Measurements from ENCODE around the gene TRIM34. TPM values are rescaled to one million over a fixed set of nuclear protein-coding genes. Genes with fewer than 3 reads are reported as not detected.
"Not testable (repeated sequence)": the region's sequence is repeated elsewhere in the genome, so short reads cannot be mapped to it uniquely, and the experiment has no call there.

TRIM34 gene
- total RNA-seq, 4 donors from 2014 or later = 1.5 to 9.8 (median 7.1) TPM

GRCh38 chr11:5666402-5666793, 41.6 kb downstream of the TRIM34 start:
- no peak overlapping the region for H3K4me3 ChIP-seq
- no peaks in the 10 kb centered on the region for H3K27me3 ChIP-seq
- intact Hi-C loops (cut with DNase I; ENCODE audit: low total_unique reads) (no loop called here), in situ Hi-C loops (cut with MboI; ENCODE audit: low pct_ligation_motif_present in 1 of 4, low pct_unique_long_range_greater_than_20kb in 1 of 4, low sequenced_read_pairs in 3 of 4) (no loop called here)
- no peaks in the 10 kb centered on the region for H3K4me1 ChIP-seq
- no peaks in the 10 kb centered on the region for H3K9me3 ChIP-seq
- H3K36me3 ChIP-seq = peaks cover 0 to 38% (median 5%) of the 10 kb centered on the region in 4 donors
- no peak for DNase-seq
- TF ChIP-seq POLR2A (IDR thresholded peaks at IDR 0.05) (no peak), EP300 (IDR thresholded peaks at IDR 0.05; ENCODE audit: low read depth) (no peak), POLR2AphosphoS5 (IDR thresholded peaks at IDR 0.05) (no peak), CTCF (IDR thresholded peaks at IDR 0.05) (no peak)
- WGBS, 2 donors (ENCODE audit: low coverage in 1 of 2) = 92 to 94% methylated on average over 6 of the region's 6 CpGs
- no peak overlapping the region for H3K27ac ChIP-seq

- Histone ChIP-seq H3K27ac (no peak overlapping the region), H3K36me3 (peaks cover 0 to 33% (median 0%) of the 10 kb centered on the region in 4 donors), H3K27me3 (no peaks in the 10 kb centered on the region), H3K4me1 (no peaks in the 10 kb centered on the region), H3K4me3 (no peak overlapping the region), H3K9me3 (no peaks in the 10 kb centered on the region)
- in situ Hi-C loops (cut with MboI; ENCODE audit: low pct_ligation_motif_present in 1 of 4, low pct_unique_long_range_greater_than_20kb in 1 of 4, low sequenced_read_pairs in 3 of 4) = no loop called here
- TF ChIP-seq POLR2A (IDR thresholded peaks at IDR 0.05) (no peak), POLR2AphosphoS5 (IDR thresholded peaks at IDR 0.05) (no peak), CTCF (IDR thresholded peaks at IDR 0.05) (no peak), EP300 (IDR thresholded peaks at IDR 0.05; ENCODE audit: low read depth) (no peak)
- DNase-seq = no peak
- intact Hi-C loops (cut with DNase I; ENCODE audit: low total_unique reads) = no loop called here
These were observed 47.0 kb downstream of the TRIM34 start for GRCh38 chr11:5671831-5672230.

- in situ Hi-C loops (cut with MboI; ENCODE audit: low pct_ligation_motif_present in 1 of 4, low pct_unique_long_range_greater_than_20kb in 1 of 4, low sequenced_read_pairs in 3 of 4) = no loop called here
- Histone ChIP-seq H3K9me3 (no peaks in the 10 kb centered on the region), H3K27ac (no peak overlapping the region), H3K36me3 (peaks cover 0 to 37% (median 7%) of the 10 kb centered on the region in 4 donors), H3K27me3 (no peaks in the 10 kb centered on the region), H3K4me1 (no peaks in the 10 kb centered on the region), H3K4me3 (no peak overlapping the region)
- no peak for DNase-seq
- 95 to 100% methylated on average over 1 to 4 of the region's 4 CpGs for whole genome bisulfite sequencing, 2 donors (ENCODE audit: low coverage in 1 of 2)
- TF ChIP-seq POLR2A (IDR thresholded peaks at IDR 0.05) = no peak
- intact Hi-C loops (cut with DNase I; ENCODE audit: low total_unique reads) = no loop called here
These were observed 49.6 kb downstream of the TRIM34 start for GRCh38 chr11:5674391-5674790.

- Histone ChIP-seq H3K9me3 (no peaks in the 10 kb centered on the region), H3K27me3 (no peaks in the 10 kb centered on the region), H3K36me3 (peaks cover 0 to 21% (median 7%) of the 10 kb centered on the region in 4 donors), H3K27ac (no peak overlapping the region), H3K4me3 (no peak overlapping the region), H3K4me1 (peaks cover 0 to 19% (median 10%) of the 10 kb centered on the region in 4 donors)
- no peak for DNase-seq
- WGBS, 2 donors (ENCODE audit: low coverage in 1 of 2) = 93 to 100% methylated on average over 1 to 7 of the region's 7 CpGs
- TF ChIP-seq EP300 (IDR thresholded peaks at IDR 0.05; ENCODE audit: low read depth) = no peak
- no peak for TF ChIP-seq POLR2A (IDR thresholded peaks at IDR 0.05)
- no peak for TF ChIP-seq POLR2AphosphoS5 (IDR thresholded peaks at IDR 0.05)
- TF ChIP-seq CTCF (IDR thresholded peaks at IDR 0.05) = no peak
- intact Hi-C loops (cut with DNase I; ENCODE audit: low total_unique reads) = loop anchor here (10.0 kb wide), 1 partner anchor 85 kb away; the partner anchor contains the start of gene TRIM6
- in situ Hi-C loops (cut with MboI; ENCODE audit: low pct_ligation_motif_present in 1 of 4, low pct_unique_long_range_greater_than_20kb in 1 of 4, low sequenced_read_pairs in 3 of 4) = no loop called here
These were observed 55.0 kb downstream of the TRIM34 start for GRCh38 chr11:5679811-5680210.

- H3K4me3 ChIP-seq; DNase-seq; H3K27ac ChIP-seq; in situ Hi-C loops (cut with MboI; ENCODE audit: low pct_ligation_motif_present in 1 of 4, low pct_unique_long_range_greater_than_20kb in 1 of 4, low sequenced_read_pairs in 3 of 4); H3K27me3 ChIP-seq; H3K9me3 ChIP-seq: not testable (repeated sequence)
- Histone ChIP-seq H3K36me3 (peaks cover 0 to 14% (median 4%) of the 10 kb centered on the region in 4 donors), H3K4me1 (peaks cover 3 to 25% (median 13%) of the 10 kb centered on the region in 4 donors)
- intact Hi-C loops (cut with DNase I; ENCODE audit: low total_unique reads) = loop anchor here (10.0 kb wide), 1 partner anchor 88 kb away; the partner anchor contains the start of gene TRIM6
- WGBS, 2 donors (ENCODE audit: low coverage in 1 of 2) = 87% methylated on average over 24 of the region's 33 CpGs; no CpG with 5 or more reads in 1 of the 2 donors
These were observed 58.2 kb downstream of the TRIM34 start for GRCh38 chr11:5682890-5683441.

Data from transverse colon (tissue), 4 donors.